OCI-LY7 (cell line): Measurements from ENCODE around the gene PLCB3. TPM values are rescaled to one million over a fixed set of nuclear protein-coding genes. Genes with fewer than 3 reads are reported as not detected.

Experiments
- BruUV-seq: library from RNA; stranded (reverse); fragments of 400-500 nt; replicated peaks from 2 replicates; lab custom pipeline; 2021; lab: Mats Ljungman, UMichigan
- CTCF ChIA-PET: fragments of 300-600 bp; sonication (Branson Sonifier 250); formaldehyde crosslinking; loops from one replicate; lab custom pipeline; 2022; ENCODE audit warnings: antibody characterized with exemption; ENCODE audit not compliant: unreplicated experiment; lab: Charles Lee
- POLR2A ChIA-PET: fragments of 300-600 bp; sonication (Branson Sonifier 250); formaldehyde crosslinking; loops from one replicate; lab custom pipeline; 2022; ENCODE audit warnings: antibody characterized with exemption; lab: Charles Lee
- DNase-seq: peaks from one replicate; pipeline ENCODE4 v3.0.0-alpha.2; 2015; ENCODE audit warnings: low spot score
- H2AFZ ChIP-seq: fragments of 200-600 bp; sonication (generic), shearing (Covaris generic); 2 replicates; pipeline ENCODE4 v1.6.1; 2014; ENCODE audit warnings: mild to moderate bottlenecking, antibody characterized with exemption, low read length, moderate library complexity
- H3K27ac ChIP-seq: fragments of 200-600 bp; sonication (generic); 2 replicates; pipeline ENCODE4 v1.5.1; 2014; ENCODE audit warnings: mixed run types, low read depth, mild to moderate bottlenecking, moderate library complexity, low read length, inconsistent platforms; ENCODE audit not compliant: poor library complexity, severe bottlenecking
- H3K36me3 ChIP-seq: fragments of 200-600 bp; sonication (generic); 2 replicates; pipeline ENCODE4 v1.6.1; 2014; ENCODE audit warnings: mild to moderate bottlenecking, antibody characterized with exemption, low read length, moderate library complexity, mixed read lengths; ENCODE audit not compliant: insufficient read depth
- H3K4me1 ChIP-seq: fragments of 200-600 bp; sonication (generic); 2 replicates; pipeline ENCODE4 v1.5.1; 2014; ENCODE audit warnings: mild to moderate bottlenecking, low read length; ENCODE audit not compliant: insufficient read depth, poor library complexity, severe bottlenecking
- H3K4me2 ChIP-seq: fragments of 200-600 bp; sonication (generic); 2 replicates; pipeline ENCODE4 v1.6.1; 2014; ENCODE audit warnings: mild to moderate bottlenecking, low read length
- H3K4me3 ChIP-seq: fragments of 200-600 bp; sonication (generic); 2 replicates; pipeline ENCODE4 v1.5.1; 2014; ENCODE audit warnings: mild to moderate bottlenecking, low read depth, low read length; ENCODE audit not compliant: poor library complexity, severe bottlenecking
- H3K79me2 ChIP-seq: fragments of 200-600 bp; sonication (generic); 2 replicates; pipeline ENCODE4 v1.6.1; 2016; ENCODE audit warnings: low read depth, mild to moderate bottlenecking, low read length, moderate library complexity, mixed read lengths; ENCODE audit not compliant: insufficient read depth
- H3K9me2 ChIP-seq: fragments of 200-600 bp; sonication (generic); 2 replicates; pipeline ENCODE4 v1.6.1; 2016; ENCODE audit warnings: mild to moderate bottlenecking, low read length, mixed read lengths; ENCODE audit not compliant: insufficient read depth
- H3K9me3 ChIP-seq: fragments of 200-600 bp; sonication (generic); 2 replicates; pipeline ENCODE4 v1.6.1; 2014; ENCODE audit warnings: mild to moderate bottlenecking, mixed run types, low read length, mixed read lengths
- H4K20me1 ChIP-seq: fragments of 200-600 bp; sonication (generic); 2 replicates; pipeline ENCODE4 v1.6.1; 2014; ENCODE audit warnings: mild to moderate bottlenecking, antibody characterized with exemption, low read length, moderate library complexity, mixed read lengths; ENCODE audit not compliant: insufficient read depth
- EZH2phosphoT487 ChIP-seq: fragments of 200-600 bp; sonication (generic); IDR thresholded peaks from 2 replicates; pipeline ENCODE4 v1.6.1; 2018; ENCODE audit warnings: low read depth, borderline replicate concordance, mild to moderate bottlenecking, mixed run types, antibody characterized with exemption, low read length, moderate library complexity, mixed read lengths
- intact Hi-C: fragments of 100-400 bp; cut with micrococcal nuclease; formaldehyde crosslinking; loops from one replicate; pipeline ENCODE4 v1.10.0; 2022; ENCODE audit not compliant: unreplicated experiment
- total RNA-seq, 2 experiments: library from RNA; depleted of rRNA in 1 of 2; stranded (reverse); fragments of >200 nt in 1 of 2; shearing (Covaris generic) in 1 of 2; gene quantifications; 2 replicates each; pipeline ENCODE4 v1.2.3, GENCODE V29; 2014 to 2022
- TF ChIP-seq, protein P1 (sequence below): fragments of 200-600 bp; sonication (generic); conservative IDR thresholded peaks from 2 replicates; pipeline ENCODE4 v1.5.1; 2014; ENCODE audit warnings: mild to moderate bottlenecking, antibody characterized with exemption, low read length, moderate library complexity, mixed read lengths

The PLCB3 gene
- total RNA-seq, 2 experiments from 2014 or later = 7.6 to 10.3 TPM

DNA sequence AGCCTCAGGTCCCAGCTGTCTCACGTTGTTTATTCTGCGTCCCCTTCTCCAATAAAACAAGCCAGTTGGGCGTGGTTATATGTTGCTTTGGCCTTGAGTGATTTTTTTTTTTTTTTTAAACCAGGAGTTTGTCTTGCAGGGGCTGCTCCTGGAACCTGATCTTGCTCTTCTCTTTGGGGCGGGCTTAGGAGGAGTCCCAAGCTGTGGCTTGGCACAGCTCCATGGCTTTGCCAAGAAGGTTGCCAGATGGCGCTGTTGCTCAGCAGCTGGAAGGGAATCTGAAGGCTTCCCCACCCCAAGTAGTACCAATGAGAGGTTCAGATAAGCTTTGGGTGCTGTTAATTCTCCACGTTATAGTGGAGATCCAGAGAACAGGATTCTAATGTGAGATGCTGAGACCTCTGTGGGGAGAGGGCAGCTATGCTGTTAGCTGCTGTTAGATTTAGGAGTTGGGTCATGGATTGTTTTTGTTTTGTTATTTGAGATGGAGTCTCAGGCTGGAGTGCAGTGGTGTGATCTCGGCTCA lies 46.8 kb upstream of the PLCB3 start:
- peak overlapping the region; percentile 96 for H3K27ac ChIP-seq

DNA sequence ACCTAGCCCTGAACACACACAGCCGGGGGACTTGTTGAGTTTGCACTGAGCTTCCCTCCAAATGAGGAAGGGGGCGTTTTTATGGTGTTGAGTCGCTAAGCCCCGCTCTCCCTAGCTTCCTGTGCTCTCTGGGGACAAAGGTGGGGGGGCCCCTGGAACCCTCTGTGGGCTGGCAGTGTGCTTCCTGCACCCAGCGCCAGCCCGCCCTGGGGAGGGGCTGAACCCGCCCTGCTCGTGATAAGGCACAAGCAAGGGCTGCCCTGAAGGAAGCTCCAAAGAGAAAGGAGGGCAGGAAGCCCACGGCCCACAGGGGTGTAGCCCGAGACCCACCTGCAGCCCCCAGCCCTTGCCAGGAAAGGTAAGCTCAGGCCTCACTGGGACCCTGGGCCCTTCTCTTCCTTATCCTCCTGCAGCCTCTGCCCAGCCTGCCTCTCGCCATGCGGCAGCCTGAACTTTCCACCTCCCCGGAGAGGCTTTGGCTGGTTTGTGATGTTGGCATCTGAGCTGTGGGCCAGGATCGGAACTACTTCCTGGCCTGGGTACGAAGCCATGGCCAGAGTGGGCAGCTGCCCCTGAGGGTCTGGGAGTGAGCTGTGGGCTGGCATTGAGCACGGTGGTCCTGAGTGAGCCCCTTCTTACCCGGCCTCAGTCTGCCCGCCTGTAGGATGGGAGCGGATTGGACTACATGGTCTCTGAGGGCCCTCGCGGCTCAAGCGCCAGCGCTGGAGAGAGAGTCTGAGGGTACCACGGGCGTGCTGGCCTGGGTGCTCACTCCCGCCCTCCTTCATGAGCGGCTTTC lies 44.7 kb upstream of the PLCB3 start, which contains the start of gene FERMT3:
FERMT3 (plus strand) TSS at position 265 of the 799 bp plus-strand sequence. CDS start 644 bp downstream, outside the sequence.
- TF ChIP-seq, protein P1, sequence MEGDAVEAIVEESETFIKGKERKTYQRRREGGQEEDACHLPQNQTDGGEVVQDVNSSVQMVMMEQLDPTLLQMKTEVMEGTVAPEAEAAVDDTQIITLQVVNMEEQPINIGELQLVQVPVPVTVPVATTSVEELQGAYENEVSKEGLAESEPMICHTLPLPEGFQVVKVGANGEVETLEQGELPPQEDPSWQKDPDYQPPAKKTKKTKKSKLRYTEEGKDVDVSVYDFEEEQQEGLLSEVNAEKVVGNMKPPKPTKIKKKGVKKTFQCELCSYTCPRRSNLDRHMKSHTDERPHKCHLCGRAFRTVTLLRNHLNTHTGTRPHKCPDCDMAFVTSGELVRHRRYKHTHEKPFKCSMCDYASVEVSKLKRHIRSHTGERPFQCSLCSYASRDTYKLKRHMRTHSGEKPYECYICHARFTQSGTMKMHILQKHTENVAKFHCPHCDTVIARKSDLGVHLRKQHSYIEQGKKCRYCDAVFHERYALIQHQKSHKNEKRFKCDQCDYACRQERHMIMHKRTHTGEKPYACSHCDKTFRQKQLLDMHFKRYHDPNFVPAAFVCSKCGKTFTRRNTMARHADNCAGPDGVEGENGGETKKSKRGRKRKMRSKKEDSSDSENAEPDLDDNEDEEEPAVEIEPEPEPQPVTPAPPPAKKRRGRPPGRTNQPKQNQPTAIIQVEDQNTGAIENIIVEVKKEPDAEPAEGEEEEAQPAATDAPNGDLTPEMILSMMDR = 0 out of 2 replicates have a peak, but pooled peaks have one; percentile 5
- TF ChIP-seq EZH2phosphoT487 = no peak
- Histone ChIP-seq H3K4me1 (peaks cover 35% of the 10 kb centered on the region), H3K4me2 (peak within 1 kb of the TSS; percentile 92), H3K27ac (peak within 1 kb of the TSS; percentile 96), H3K4me3 (peak within 1 kb of the TSS; percentile 80), H3K9me2 (no peaks in the 10 kb centered on the region), H3K36me3 (peaks cover 85% of the 10 kb centered on the region), H4K20me1 (no peaks in the 10 kb centered on the region), H2AFZ (no peak within 1 kb of the TSS), H3K79me2 (peaks cover 17% of the 10 kb centered on the region; the same call in 1 of the 2 replicates), H3K9me3 (no peaks in the 10 kb centered on the region)
- ChIA-PET CTCF (interaction anchor here (0.6 to 2.6 kb wide), 12 partner anchors 9 to 245 kb away, joined by 3 to 14 read pairs (median 3); partner anchors contain the start of genes NUDT22, PRDX5, TRMT112 and TRPT1), POLR2A (interaction anchor here (0.6 to 5.1 kb wide), 24 partner anchors 8 to 1310 kb away, joined by 3 to 29 read pairs (median 5); partner anchors contain the start of genes BAD, FKBP2, NUDT22 and PRDX5)
- TSS peak; percentile 49 for BruUV-seq
- intact Hi-C loops = loop anchor here (1.0 to 2.0 kb wide), 3 partner anchors 20 to 34 kb away; partner anchors contain the start of genes FKBP2, NUDT22 and TRPT1
- DNase-seq = peak; percentile 90

More for the DNA sequence above, 46.8 kb upstream of the PLCB3 start:
- Histone ChIP-seq H2AFZ (no peak overlapping the region), H3K9me2 (no peaks in the 10 kb centered on the region), H3K9me3 (no peaks in the 10 kb centered on the region), H3K79me2 (peaks cover 17% of the 10 kb centered on the region; the same call in 1 of the 2 replicates), H3K4me2 (peak overlapping the region; percentile 22; the same call in 1 of the 2 replicates), H3K36me3 (peaks cover 86% of the 10 kb centered on the region), H3K4me3 (no peak overlapping the region), H4K20me1 (no peaks in the 10 kb centered on the region), H3K4me1 (peaks cover 35% of the 10 kb centered on the region)
- CTCF ChIA-PET = interaction anchor here (1.0 to 2.6 kb wide), 5 partner anchors 17 to 100 kb away, joined by 3 to 14 read pairs (median 4); no protein-coding TSS in a partner anchor
- POLR2A ChIA-PET = interaction anchor here (0.6 to 5.1 kb wide), 7 partner anchors 13 to 67 kb away, joined by 3 to 29 read pairs (median 6); partner anchors contain the start of genes FKBP2, NUDT22, STIP1 and TRPT1
- TF ChIP-seq EZH2phosphoT487 = no peak
- TF ChIP-seq, protein P1 = peak; percentile 90
- no TSS peak for BruUV-seq
- intact Hi-C loops = loop anchor here (1.0 to 5.0 kb wide), 3 partner anchors 65 to 100 kb away; partner anchors contain the start of gene GPR137
- peak; percentile 85 for DNase-seq
